PFSK-1 (cell line): Measurements from ENCODE around the gene NUB1.

Source experiments
- FOXP2 ChIP-seq: optimal IDR thresholded peaks from 2 replicates; pipeline ENCODE3; 2011; ENCODE audit warnings: borderline replicate concordance, control low read depth, inconsistent platforms; ENCODE audit not compliant: insufficient read depth; ENCODE audit errors: extremely low read length, extremely low read depth
- POLR2AphosphoS5 ChIP-seq: IDR thresholded peaks from 2 replicates; pipeline ENCODE4 v1.6.1; 2012; ENCODE audit warnings: low read depth, mild to moderate bottlenecking, control low read depth, low read length, moderate library complexity
- SIN3A ChIP-seq: IDR thresholded peaks from 2 replicates; pipeline ENCODE4 v1.6.1; 2012; ENCODE audit warnings: mild to moderate bottlenecking, low read length, moderate library complexity, borderline replicate concordance; ENCODE audit not compliant: insufficient read depth
- TAF1 ChIP-seq: IDR thresholded peaks from 2 replicates; pipeline ENCODE4 v1.6.1; 2012; ENCODE audit warnings: low read length, control low read depth, borderline replicate concordance; ENCODE audit not compliant: insufficient read depth
- TF ChIP-seq, protein P1 (sequence below), 2 experiments: IDR thresholded peaks; 2 replicates each; pipeline versions ENCODE4 v1.6.1 to v1.8.0; 2011 to 2012; ENCODE audit warnings: low read depth in 2 of 2, low read length in 2 of 2, control low read depth in 1 of 2, inconsistent platforms in 1 of 2, mild to moderate bottlenecking in 1 of 2, moderate library complexity in 1 of 2; ENCODE audit not compliant: insufficient read depth in 1 of 2

The NUB1 gene

DNA sequence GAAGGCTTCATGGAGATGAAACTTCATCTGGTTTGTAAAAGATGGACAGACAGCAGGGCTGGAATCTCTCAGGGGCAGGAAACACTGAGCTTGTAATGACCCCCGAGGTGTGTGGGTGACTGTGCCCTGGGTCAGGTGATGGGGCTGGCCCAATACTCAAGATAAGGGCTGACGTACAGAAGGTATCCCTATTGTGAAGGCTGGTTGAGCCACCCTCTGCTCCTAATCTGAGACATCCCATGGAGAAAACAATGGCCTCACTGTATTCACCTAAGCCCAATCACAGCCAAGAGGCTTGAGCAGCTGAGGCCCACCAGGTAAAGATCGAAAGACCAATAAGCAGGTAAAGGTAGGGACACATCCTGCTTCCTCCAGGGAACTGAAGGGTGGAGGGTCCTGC, 34.8 kb upstream of the NUB1 start:
- TF ChIP-seq TAF1 (no peak), POLR2AphosphoS5 (no peak), SIN3A (no peak)

DNA sequence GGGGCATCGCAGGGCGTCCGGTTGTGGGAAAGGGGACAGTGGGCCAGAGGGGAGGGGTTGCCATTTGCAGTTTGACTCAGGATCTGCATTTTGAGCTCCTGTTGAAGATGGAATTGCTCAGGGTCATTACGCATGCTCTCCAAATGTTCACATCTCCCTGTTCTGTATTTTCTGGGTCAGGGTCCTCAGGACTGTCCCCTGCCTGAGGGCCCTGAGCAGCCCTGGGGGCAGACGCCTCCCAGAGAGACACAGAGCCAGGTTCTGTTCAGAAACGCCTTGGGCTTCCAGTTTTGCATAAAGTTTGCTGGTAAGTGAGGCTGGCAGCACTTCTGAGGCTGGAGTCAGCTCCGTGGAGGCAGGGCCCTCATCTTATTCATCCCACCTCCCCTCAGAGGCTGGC, 34.1 kb upstream of the NUB1 start:
- TF ChIP-seq SIN3A (no peak), TAF1 (no peak), POLR2AphosphoS5 (no peak), FOXP2 (no peak)
- TF ChIP-seq, protein P1, sequence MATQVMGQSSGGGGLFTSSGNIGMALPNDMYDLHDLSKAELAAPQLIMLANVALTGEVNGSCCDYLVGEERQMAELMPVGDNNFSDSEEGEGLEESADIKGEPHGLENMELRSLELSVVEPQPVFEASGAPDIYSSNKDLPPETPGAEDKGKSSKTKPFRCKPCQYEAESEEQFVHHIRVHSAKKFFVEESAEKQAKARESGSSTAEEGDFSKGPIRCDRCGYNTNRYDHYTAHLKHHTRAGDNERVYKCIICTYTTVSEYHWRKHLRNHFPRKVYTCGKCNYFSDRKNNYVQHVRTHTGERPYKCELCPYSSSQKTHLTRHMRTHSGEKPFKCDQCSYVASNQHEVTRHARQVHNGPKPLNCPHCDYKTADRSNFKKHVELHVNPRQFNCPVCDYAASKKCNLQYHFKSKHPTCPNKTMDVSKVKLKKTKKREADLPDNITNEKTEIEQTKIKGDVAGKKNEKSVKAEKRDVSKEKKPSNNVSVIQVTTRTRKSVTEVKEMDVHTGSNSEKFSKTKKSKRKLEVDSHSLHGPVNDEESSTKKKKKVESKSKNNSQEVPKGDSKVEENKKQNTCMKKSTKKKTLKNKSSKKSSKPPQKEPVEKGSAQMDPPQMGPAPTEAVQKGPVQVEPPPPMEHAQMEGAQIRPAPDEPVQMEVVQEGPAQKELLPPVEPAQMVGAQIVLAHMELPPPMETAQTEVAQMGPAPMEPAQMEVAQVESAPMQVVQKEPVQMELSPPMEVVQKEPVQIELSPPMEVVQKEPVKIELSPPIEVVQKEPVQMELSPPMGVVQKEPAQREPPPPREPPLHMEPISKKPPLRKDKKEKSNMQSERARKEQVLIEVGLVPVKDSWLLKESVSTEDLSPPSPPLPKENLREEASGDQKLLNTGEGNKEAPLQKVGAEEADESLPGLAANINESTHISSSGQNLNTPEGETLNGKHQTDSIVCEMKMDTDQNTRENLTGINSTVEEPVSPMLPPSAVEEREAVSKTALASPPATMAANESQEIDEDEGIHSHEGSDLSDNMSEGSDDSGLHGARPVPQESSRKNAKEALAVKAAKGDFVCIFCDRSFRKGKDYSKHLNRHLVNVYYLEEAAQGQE (IDR thresholded peaks at IDR 0.05; ENCODE audit: insufficient read depth in 1 of 2, low read depth in 2 of 2, low read length in 2 of 2): no peak

DNA sequence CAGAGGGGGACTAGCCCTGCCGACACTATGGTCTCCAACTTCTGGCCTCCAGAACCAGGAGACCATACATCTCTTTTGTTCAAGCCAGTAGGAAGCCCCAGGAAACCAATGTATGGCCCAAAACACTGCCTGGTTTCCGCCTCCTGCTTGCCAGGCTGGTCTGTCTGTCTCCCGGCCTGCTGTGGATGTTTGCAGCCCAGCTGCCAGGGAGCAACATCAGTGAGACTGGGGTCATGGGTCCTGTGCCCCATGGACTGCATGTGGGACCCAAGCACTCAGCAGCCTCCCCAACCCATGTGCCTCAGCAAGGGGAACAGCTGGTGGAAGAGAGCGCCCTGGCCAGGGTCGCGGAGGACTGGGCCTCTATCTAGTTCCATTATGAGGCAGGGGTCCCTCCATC, 33.4 kb upstream of the NUB1 start:
- no peak for TF ChIP-seq SIN3A
- TF ChIP-seq POLR2AphosphoS5: no peak
- TF ChIP-seq, protein P1 (IDR thresholded peaks at IDR 0.05; ENCODE audit: insufficient read depth in 1 of 2, low read depth in 2 of 2, low read length in 2 of 2): no peak
- no peak for TF ChIP-seq TAF1
- no peak for TF ChIP-seq FOXP2

DNA sequence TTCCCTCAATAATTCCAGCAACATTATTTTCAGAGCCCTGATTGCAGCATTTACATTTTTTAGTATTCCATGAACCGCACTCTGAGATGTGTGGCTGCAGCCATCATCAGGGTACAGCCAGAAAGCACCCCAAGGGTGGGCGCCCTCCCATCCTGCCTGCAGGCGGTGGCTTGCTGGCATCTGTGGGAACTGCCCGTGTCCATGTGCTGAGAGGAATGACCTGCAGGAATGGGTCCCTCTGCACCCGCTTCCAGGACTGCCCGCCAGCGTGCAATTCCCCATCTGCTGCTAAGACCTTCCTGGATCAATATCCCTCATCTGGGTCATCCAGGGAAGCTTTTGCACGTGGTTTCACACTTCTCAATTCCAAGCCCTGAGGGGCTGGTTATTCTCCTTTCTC, 32.8 kb upstream of the NUB1 start:
- no peak for TF ChIP-seq TAF1
- no peak for TF ChIP-seq FOXP2
- TF ChIP-seq, protein P1 (IDR thresholded peaks at IDR 0.05; ENCODE audit: insufficient read depth in 1 of 2, low read depth in 2 of 2, low read length in 2 of 2): no peak

DNA sequence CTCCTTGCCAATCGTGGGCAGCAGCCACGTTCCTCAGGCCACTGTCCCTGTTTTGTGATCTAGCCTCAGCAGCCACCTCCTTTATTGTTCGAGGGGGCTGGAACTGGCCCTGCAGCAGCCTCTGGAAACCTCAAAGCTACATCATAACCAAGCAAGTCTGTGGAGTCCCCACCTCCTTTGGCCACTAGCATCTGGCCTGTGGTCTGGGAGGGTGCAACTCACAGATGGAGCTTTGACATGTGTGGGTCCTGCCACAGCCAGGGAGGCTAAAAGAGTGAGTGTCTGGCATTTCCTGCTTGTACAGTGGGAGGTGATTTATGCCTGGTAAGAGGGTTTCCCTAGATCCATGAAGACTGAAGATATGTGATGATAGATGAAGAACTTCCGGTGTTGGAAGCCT, 32.3 kb upstream of the NUB1 start:
- TF ChIP-seq FOXP2 (no peak), TAF1 (no peak), POLR2AphosphoS5 (no peak), SIN3A (no peak)
- TF ChIP-seq, protein P1 (IDR thresholded peaks at IDR 0.05; ENCODE audit: insufficient read depth in 1 of 2, low read depth in 2 of 2, low read length in 2 of 2): no peak
